ENCODE data around the gene DNLZ.
"Not testable (repeated sequence)": the region's sequence is repeated elsewhere in the genome, so short reads cannot be mapped to it uniquely, and the experiment has no call there.

DNLZ gene

GRCh38 chr9:136363106-136363948 is at the start of gene DNLZ:
Gene DNLZ (minus strand): TSS chr9:136363744. CDS start chr9:136363714, 30 bp downstream.
- no peak for DNase-seq

DNA sequence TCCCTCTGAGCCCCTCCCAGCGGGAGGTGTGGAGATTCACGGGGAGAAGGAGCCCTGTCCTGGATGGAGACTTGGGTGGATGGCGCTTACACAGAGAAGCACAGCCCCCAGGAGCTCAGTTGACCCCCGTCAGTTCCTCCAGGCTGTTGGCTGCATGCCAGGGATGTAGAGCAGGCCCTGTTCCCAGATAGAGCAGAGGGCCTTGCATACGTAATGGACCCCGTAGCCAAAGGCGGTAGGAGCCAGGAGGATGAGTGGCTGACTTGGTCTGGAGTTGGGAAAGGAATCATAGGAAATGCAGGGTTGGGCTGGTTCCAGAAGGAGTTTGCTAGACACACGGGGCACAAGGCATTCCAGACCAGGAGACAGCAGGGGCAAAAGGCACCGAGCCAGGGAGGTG is 49.4 kb upstream of the DNLZ start:
- DNase-seq, result no peak

DNA sequence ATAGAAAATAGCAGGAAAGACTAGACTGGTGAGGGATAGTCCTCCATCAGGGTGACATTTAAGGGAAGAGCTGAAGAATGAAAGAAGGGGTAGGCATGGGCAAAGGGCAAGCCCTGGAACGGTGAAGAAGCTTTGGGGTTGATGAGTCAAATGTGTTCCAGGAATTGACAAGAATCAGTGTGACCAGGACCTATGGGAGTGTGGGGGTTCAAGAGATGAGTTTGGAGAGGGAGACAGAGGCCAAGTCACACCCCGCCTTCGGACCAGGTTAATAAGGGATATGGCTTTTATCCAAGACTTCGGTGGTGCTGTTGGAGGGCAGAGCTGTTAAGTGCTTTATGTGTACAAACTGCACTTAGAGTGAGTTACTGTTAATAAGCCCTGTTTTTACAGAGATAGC is 47.8 kb upstream of the DNLZ start:
- DNase-seq, result no peak

GRCh38 chr9:136410500-136411287 is 47.1 kb upstream of the DNLZ start, which contains the start of the genes ENTR1 and PMPCA:
Gene ENTR1 (minus strand): TSS chr9:136410614. CDS start chr9:136410397, 217 bp downstream.
Gene PMPCA (plus strand): TSS chr9:136410658. CDS start chr9:136410669, 11 bp downstream.
- DNase-seq, result peak; percentile 44

- DNase-seq, result no peak
Measured at GRCh38 chr9:136409557-136410455, 46.3 kb upstream of the DNLZ start.

DNA sequence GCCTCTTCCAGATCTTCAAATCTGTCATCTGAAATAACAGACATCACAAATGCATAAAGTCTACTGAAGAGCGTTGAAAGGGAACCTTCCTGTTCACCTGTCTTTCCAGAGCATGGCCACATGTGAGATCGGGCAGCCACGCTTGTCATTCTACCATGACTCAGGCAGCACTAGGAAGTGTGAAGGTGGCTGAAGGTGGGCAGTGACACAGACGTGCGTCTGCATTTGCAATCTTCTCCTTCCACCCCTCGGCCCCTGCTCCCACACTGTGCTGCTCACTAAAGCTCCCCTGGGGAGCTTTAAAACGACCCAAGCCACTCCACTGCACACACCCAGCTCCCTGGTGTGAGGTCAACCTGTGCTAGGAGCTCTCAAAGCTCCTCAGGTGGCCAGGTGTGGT is 44.4 kb upstream of the DNLZ start:
- DNase-seq, result no peak

DNA sequence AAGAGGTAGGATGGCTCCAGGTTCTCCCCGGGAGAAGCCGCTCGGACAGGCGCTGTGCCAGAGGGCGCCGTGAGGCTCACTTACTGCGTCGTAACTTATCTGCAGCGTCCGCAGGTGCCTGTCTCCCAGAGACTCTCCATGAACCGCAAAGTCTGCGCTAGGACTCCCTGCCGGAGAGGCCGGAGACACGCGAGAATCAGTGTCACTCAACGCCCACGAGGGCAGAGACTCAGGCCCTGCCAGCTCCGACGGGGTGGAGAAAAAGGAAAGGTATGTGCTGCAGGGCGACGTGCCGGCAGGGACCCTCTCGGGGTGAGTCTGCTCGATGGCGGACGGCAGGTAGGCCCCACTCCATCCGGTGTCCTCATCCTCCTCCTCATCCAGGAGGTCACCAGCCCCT is 43.5 kb upstream of the DNLZ start:
- DNase-seq, result not testable (repeated sequence)

GRCh38 chr9:136405904-136406303 is 42.4 kb upstream of the DNLZ start:
- DNase-seq, result not testable (repeated sequence)

- DNase-seq, result no peak
Measured at GRCh38 chr9:136405481-136405880, 41.9 kb upstream of the DNLZ start.

- no peak for DNase-seq
Measured at GRCh38 chr9:136404801-136405136, 41.2 kb upstream of the DNLZ start.

- DNase-seq, result no peak
Measured at GRCh38 chr9:136403915-136404800, 40.6 kb upstream of the DNLZ start.

GRCh38 chr9:136403538-136403914 is 40.0 kb upstream of the DNLZ start:
- DNase-seq, result no peak

DNA sequence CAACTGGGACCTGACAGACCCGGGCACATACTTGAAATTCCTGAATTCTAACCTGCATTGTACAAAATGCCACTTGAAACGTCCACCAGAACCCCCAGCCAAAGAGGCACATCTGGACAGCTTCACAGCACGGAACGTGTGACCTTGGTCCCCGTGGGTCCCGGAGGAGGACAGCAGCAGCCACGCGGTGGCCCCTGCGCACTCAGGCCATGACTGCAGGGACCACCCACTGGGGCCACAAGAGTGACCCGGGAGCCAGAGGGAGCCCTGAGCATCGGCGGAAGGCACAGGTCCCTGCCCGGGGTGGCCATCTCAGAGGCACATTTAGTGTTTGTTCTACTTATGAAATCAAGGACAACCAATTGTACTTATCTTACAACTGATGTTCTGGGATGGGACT is 38.5 kb upstream of the DNLZ start:
- DNase-seq, result no peak

DNA sequence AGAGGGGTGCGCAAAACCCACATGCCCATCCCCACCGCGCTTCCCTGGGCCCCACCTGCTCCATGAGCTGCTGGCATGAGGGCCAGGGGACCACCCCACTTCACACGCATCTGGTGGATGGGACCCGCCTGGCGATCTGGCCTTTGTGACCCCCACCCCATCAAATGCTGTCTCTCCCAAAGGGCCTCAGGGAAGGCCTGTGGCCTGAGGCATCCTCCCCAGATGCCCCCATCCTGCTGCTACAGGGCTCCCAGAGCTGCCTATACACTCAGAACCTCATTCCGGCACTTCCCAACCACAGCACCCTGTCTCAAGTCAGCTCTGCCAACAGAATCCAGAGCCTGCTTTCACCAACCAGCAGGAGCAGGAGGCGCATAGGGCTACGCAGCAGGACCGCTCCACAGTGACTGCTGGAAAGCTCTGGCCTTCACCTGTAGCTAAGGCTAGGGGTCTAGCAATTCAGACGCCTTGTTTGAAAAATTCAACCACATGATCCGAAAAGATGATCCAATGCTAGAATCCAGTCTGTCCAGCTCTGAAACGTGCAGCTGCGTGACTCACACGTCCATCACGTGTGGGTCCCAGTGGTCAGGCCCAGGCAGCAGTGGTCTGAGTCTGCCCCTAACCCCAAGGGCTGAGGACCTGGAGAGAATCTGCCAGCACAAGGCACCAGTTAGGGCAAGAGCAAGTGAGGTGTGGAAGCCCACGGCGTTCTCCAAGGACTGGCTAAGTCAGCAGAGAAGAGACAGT is 37.8 kb upstream of the DNLZ start:
- no peak for DNase-seq

- no peak for DNase-seq
Measured at GRCh38 chr9:136400038-136400834, 36.7 kb upstream of the DNLZ start, which contains the start of gene SNAPC4. Gene SNAPC4 (minus strand): TSS chr9:136400170. CDS start chr9:136398428, 1,742 bp downstream.

- DNase-seq, result no peak
Measured at GRCh38 chr9:136399176-136400037, 35.9 kb upstream of the DNLZ start.

GRCh38 chr9:136398286-136398685 is 34.7 kb upstream of the DNLZ start:
- DNase-seq, result no peak

GRCh38 chr9:136397643-136398042 is 34.1 kb upstream of the DNLZ start:
- DNase-seq, result no peak

DNA sequence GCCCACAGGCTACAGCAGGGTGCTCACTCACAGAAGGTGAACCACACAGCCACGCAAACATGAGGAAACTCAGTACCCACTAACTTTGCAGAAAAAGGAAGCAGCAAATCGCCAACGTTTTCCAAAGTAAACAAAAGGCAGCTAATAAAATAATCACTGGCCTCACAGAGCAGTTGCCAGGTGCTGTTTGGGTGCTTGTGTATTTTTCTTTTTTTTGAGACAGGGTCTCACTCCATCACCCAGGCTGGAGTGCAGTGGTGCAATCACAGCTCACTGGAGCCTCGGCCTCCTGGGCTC is 32.6 kb upstream of the DNLZ start:
- no peak for DNase-seq
